Endothelial cell (in vitro differentiated cells): ENCODE measurements around the gene CNPPD1. TPM values are rescaled to one million over a fixed set of nuclear protein-coding genes. Genes with fewer than 3 reads are reported as not detected.
A peak's percentile ranks its signal among the peaks of the same experiment; 100 is the strongest.

ENCODE experiments used
- DNase-seq: peaks from one replicate; pipeline ENCODE4 v3.0.0; 2021; ENCODE audit warnings: low spot score
- H3K27ac Mint-ChIP-seq: one replicate; pipeline ENCODE4 v1.8.0; 2021; ENCODE audit warnings: mixed read lengths, inconsistent platforms; ENCODE audit not compliant: unreplicated experiment
- H3K27me3 Mint-ChIP-seq: one replicate; pipeline ENCODE4 v1.8.0; 2021; ENCODE audit warnings: mild to moderate bottlenecking, moderate library complexity, mixed read lengths, inconsistent platforms; ENCODE audit not compliant: unreplicated experiment
- H3K36me3 Mint-ChIP-seq: one replicate; pipeline ENCODE4 v1.8.0; 2021; ENCODE audit warnings: mild to moderate bottlenecking, low read depth, mixed read lengths, inconsistent platforms; ENCODE audit not compliant: unreplicated experiment
- H3K4me1 Mint-ChIP-seq: one replicate; pipeline ENCODE4 v1.8.0; 2021; ENCODE audit warnings: mild to moderate bottlenecking, mixed read lengths, inconsistent platforms; ENCODE audit not compliant: unreplicated experiment
- H3K4me3 Mint-ChIP-seq: one replicate; pipeline ENCODE4 v1.8.0; 2021; ENCODE audit warnings: mild to moderate bottlenecking, mixed read lengths, inconsistent platforms; ENCODE audit not compliant: unreplicated experiment
- H3K9me3 Mint-ChIP-seq: one replicate; pipeline ENCODE4 v1.8.0; 2021; ENCODE audit warnings: mixed read lengths, inconsistent platforms; ENCODE audit not compliant: unreplicated experiment
- CTCF ChIP-seq: fragments of 200-600 bp; sonication (generic); IDR thresholded peaks from one replicate; pipeline ENCODE4 v1.5.0; 2021; ENCODE audit warnings: antibody characterized with exemption; ENCODE audit not compliant: unreplicated experiment
- total RNA-seq: library from RNA; stranded (reverse); fragmentation: NEBNext Ultra II Directional; extraction: Animal tissue kit (Norgen Biotek cat#: 25700); gene quantifications from one replicate; pipeline ENCODE4 v1.2.1, GENCODE V29; 2021; ENCODE audit not compliant: unreplicated experiment

CNPPD1 gene
- total RNA-seq, 1 donor from 2014 or later, result 47.1 TPM

- TF ChIP-seq CTCF, result no peak
- peak; percentile 54 for DNase-seq
- no peaks in the 10 kb centered on the region for H3K9me3 Mint-ChIP-seq
- H3K27ac Mint-ChIP-seq, result peak overlapping the region; percentile 87
- H3K4me3 Mint-ChIP-seq, result peak overlapping the region; percentile 94
- peaks cover 57% of the 10 kb centered on the region for H3K36me3 Mint-ChIP-seq
- H3K27me3 Mint-ChIP-seq, result peaks cover 24% of the 10 kb centered on the region
- H3K4me1 Mint-ChIP-seq, result peaks cover 50% of the 10 kb centered on the region
Measured at GRCh38 chr2:219178377-219179175, 1.9 kb upstream of the CNPPD1 start.

- peak within 1 kb of the TSS; percentile 99 for H3K4me3 Mint-ChIP-seq
- H3K27me3 Mint-ChIP-seq, result peaks cover 21% of the 10 kb centered on the region
- peak; percentile 83 for DNase-seq
- H3K9me3 Mint-ChIP-seq, result no peaks in the 10 kb centered on the region
- peak; percentile 52 for TF ChIP-seq CTCF
- peak within 1 kb of the TSS; percentile 100 for H3K27ac Mint-ChIP-seq
- H3K36me3 Mint-ChIP-seq, result peaks cover 48% of the 10 kb centered on the region
- H3K4me1 Mint-ChIP-seq, result peaks cover 48% of the 10 kb centered on the region
Measured at GRCh38 chr2:219177552-219178376, 1.0 kb upstream of the CNPPD1 start, which contains the start of gene RETREG2. Gene RETREG2 (plus strand): TSS chr2:219178275. CDS start chr2:219178353, 78 bp downstream.

- Mint-ChIP-seq H3K4me1 (peaks cover 42% of the 10 kb centered on the region), H3K9me3 (no peaks in the 10 kb centered on the region), H3K36me3 (peaks cover 47% of the 10 kb centered on the region), H3K27ac (peak overlapping the region; percentile 74), H3K4me3 (peak overlapping the region; percentile 91), H3K27me3 (peaks cover 22% of the 10 kb centered on the region)
- no peak for TF ChIP-seq CTCF
- DNase-seq, result no peak
Measured at GRCh38 chr2:219175928-219176817, 552 bp downstream of the CNPPD1 start.

- no peak for DNase-seq
- H3K36me3 Mint-ChIP-seq, result peaks cover 40% of the 10 kb centered on the region
- peak overlapping the region; percentile 36 for H3K27ac Mint-ChIP-seq
- peaks cover 38% of the 10 kb centered on the region for H3K4me1 Mint-ChIP-seq
- H3K4me3 Mint-ChIP-seq, result no peak overlapping the region
- peaks cover 22% of the 10 kb centered on the region for H3K27me3 Mint-ChIP-seq
- H3K9me3 Mint-ChIP-seq, result no peaks in the 10 kb centered on the region
- TF ChIP-seq CTCF, result no peak
Measured at GRCh38 chr2:219175486-219175885, 1.2 kb downstream of the CNPPD1 start.
